Endothelial cell of umbilical vein (primary cell): ENCODE results near the gene MYZAP. TPM values are rescaled to one million over a fixed set of nuclear protein-coding genes. Genes with fewer than 3 reads are reported as not detected.

Experiments used
- BruUV-seq: library from RNA; stranded (reverse); fragments of 400-500 nt; replicated peaks from 2 replicates; lab custom pipeline; 2021; lab: Mats Ljungman, UMichigan
- CTCF ChIA-PET: fragments of 300-600, 350-600 bp; sonication (Branson Sonifier 250); formaldehyde crosslinking; loops from one replicate; lab custom pipeline; 2021; ENCODE audit warnings: antibody characterized with exemption, inconsistent platforms; lab: Charles Lee
- POLR2A ChIA-PET: fragments of 300-600, 350-600 bp; sonication (Branson Sonifier 250); formaldehyde crosslinking; loops from one replicate; lab custom pipeline; 2021; ENCODE audit warnings: antibody characterized with exemption, inconsistent platforms; lab: Charles Lee
- DNase-seq: peaks from one replicate; pipeline ENCODE4 v3.0.0-alpha.2; 2011; ENCODE audit warnings: low read depth, low spot score
- FAIRE-seq: peaks from 2 replicates; lab custom pipeline; 2011; peaks lifted over from hg19 to GRCh38; lab: Jason Lieb, UNC
- H2AFZ ChIP-seq: 2 replicates; pipeline ENCODE4 v1.6.0; 2012; ENCODE audit warnings: low read depth, low read length, control low read depth, inconsistent platforms
- H3K27ac ChIP-seq: 2 replicates; pipeline ENCODE4 v1.5.1; 2011; ENCODE audit warnings: low read depth, mild to moderate bottlenecking, control low read depth, low read length, moderate library complexity; ENCODE audit not compliant: insufficient read depth
- H3K27me3 ChIP-seq, 2 experiments: 2 replicates each; pipeline versions ENCODE4 v1.6.0 to v1.6.1; 2011; ENCODE audit warnings: low read length in 2 of 2, mixed read lengths in 1 of 2; ENCODE audit not compliant: control insufficient read depth in 2 of 2, insufficient read depth in 2 of 2
- H3K36me3 ChIP-seq, 2 experiments: 2 replicates in 1 of 2; 3 replicates in 1 of 2; pipeline ENCODE4 v1.5.1; 2011; ENCODE audit warnings: low read length in 2 of 2, mild to moderate bottlenecking in 1 of 2, moderate library complexity in 1 of 2; ENCODE audit not compliant: control insufficient read depth in 2 of 2, insufficient read depth in 2 of 2; ENCODE audit errors: extremely low read depth in 1 of 2
- H3K4me1 ChIP-seq: 3 replicates; pipeline ENCODE4 v1.5.1; 2011; ENCODE audit warnings: mild to moderate bottlenecking, low read length; ENCODE audit not compliant: control insufficient read depth, insufficient read depth; ENCODE audit errors: extremely low read depth
- H3K4me2 ChIP-seq: 2 replicates; pipeline ENCODE4 v1.6.1; 2011; ENCODE audit warnings: low read length, control low read depth, mixed read lengths; ENCODE audit not compliant: insufficient read depth
- H3K4me3 ChIP-seq, 3 experiments: fragments of 200-600 bp in 1 of 3; sonication (generic), shearing (Covaris generic) in 1 of 3; replicated peaks in 1 of 3; 2 replicates each; pipeline ENCODE4 v1.5.1; 2011 to 2016; ENCODE audit warnings: control low read depth in 3 of 3, low read length in 3 of 3, mild to moderate bottlenecking in 2 of 3, inconsistent platforms in 1 of 3, low read depth in 1 of 3, moderate library complexity in 1 of 3; ENCODE audit not compliant: insufficient read depth in 1 of 3
- H3K79me2 ChIP-seq: 2 replicates; pipeline ENCODE4 v1.6.0; 2012; ENCODE audit warnings: low read length, inconsistent platforms; ENCODE audit not compliant: control insufficient read depth, insufficient read depth
- H3K9ac ChIP-seq: replicated peaks from 2 replicates; pipeline ENCODE3; 2011; ENCODE audit warnings: low read length, control low read depth; ENCODE audit not compliant: insufficient read depth; ENCODE audit errors: extremely low read depth
- H3K9me1 ChIP-seq: replicated peaks from 3 replicates; pipeline ENCODE4 v1.6.0; 2011; ENCODE audit warnings: mild to moderate bottlenecking, low read length; ENCODE audit not compliant: control insufficient read depth, insufficient read depth; ENCODE audit errors: extremely low read depth
- H3K9me3 ChIP-seq: replicated peaks from 2 replicates; pipeline ENCODE4 v1.5.1; 2012; ENCODE audit warnings: low read length, inconsistent platforms; ENCODE audit not compliant: control insufficient read depth, insufficient read depth
- H4K20me1 ChIP-seq: replicated peaks from 2 replicates; pipeline ENCODE3; 2011; ENCODE audit warnings: mild to moderate bottlenecking, low read length; ENCODE audit not compliant: control insufficient read depth, insufficient read depth; ENCODE audit errors: extremely low read depth
- CTCF ChIP-seq, 2 donors: IDR thresholded peaks; 1 replicate in 1 of 2; 2 replicates in 1 of 2; pipeline ENCODE4 v1.5.1; 2011; ENCODE audit warnings: low read length in 2 of 2, mild to moderate bottlenecking in 2 of 2, moderate library complexity in 2 of 2, control low read depth in 1 of 2, inconsistent platforms in 1 of 2, low read depth in 1 of 2; ENCODE audit not compliant: insufficient read depth in 1 of 2; ENCODE audit errors: extremely low read depth in 1 of 2
- EZH2 ChIP-seq: IDR thresholded peaks from 2 replicates; pipeline ENCODE4 v1.6.1; 2012; ENCODE audit warnings: borderline replicate concordance, low read depth, mild to moderate bottlenecking, moderate library complexity, low read length, inconsistent platforms; ENCODE audit not compliant: severe bottlenecking
- FOS ChIP-seq: IDR thresholded peaks from 2 replicates; pipeline ENCODE4 v1.6.1; 2011; ENCODE audit warnings: mild to moderate bottlenecking, low read length, moderate library complexity, borderline replicate concordance; ENCODE audit not compliant: insufficient read depth
- GATA2 ChIP-seq: IDR thresholded peaks from 2 replicates; pipeline ENCODE4 v1.7.0; 2011; ENCODE audit warnings: low read depth, mild to moderate bottlenecking, moderate library complexity, mixed read lengths, low read length; ENCODE audit not compliant: insufficient read length, insufficient read depth
- JUN ChIP-seq: IDR thresholded peaks from 2 replicates; pipeline ENCODE4 v1.6.1; 2011; ENCODE audit warnings: borderline replicate concordance, low read depth; ENCODE audit not compliant: insufficient read length, insufficient read depth
- MAX ChIP-seq: IDR thresholded peaks from 2 replicates; pipeline ENCODE4 v1.6.1; 2011; ENCODE audit not compliant: insufficient read depth, insufficient read length
- MYC ChIP-seq: IDR thresholded peaks from one replicate; pipeline ENCODE4 v1.6.1; 2011; ENCODE audit warnings: mild to moderate bottlenecking, low read depth, low read length
- POLR2A ChIP-seq: IDR thresholded peaks from 2 replicates; pipeline ENCODE4 v1.6.1; 2012; ENCODE audit warnings: low read depth, mild to moderate bottlenecking, control low read depth, low read length
- POLR2AphosphoS5 ChIP-seq: IDR thresholded peaks from 2 replicates; pipeline ENCODE4 v1.6.1; 2012; ENCODE audit warnings: low read depth, mild to moderate bottlenecking, control low read depth, low read length, moderate library complexity; ENCODE audit not compliant: insufficient read depth
- dilution Hi-C: fragments of 300-500 bp; cut with MboI; formaldehyde crosslinking; loops from one replicate; pipeline ENCODE4 v1.15.0; 2019; ENCODE audit warnings: low sequenced_read_pairs; ENCODE audit not compliant: extremely low pct_ligation_motif_present
- intact Hi-C: fragments of 100-400 bp; cut with micrococcal nuclease; formaldehyde crosslinking; loops from one replicate; pipeline ENCODE4 v1.10.0; 2022
- polyA plus RNA-seq, 4 experiments: library from polyadenylated mRNA; depleted of rRNA in 3 of 4; stranded (reverse) in 3 of 4; unstranded in 1 of 4; fragments of >200 nt; gene quantifications; 2 replicates each; pipeline versions ENCODE4 v1.2.1 to v1.2.3, GENCODE V29; 2011 to 2012; ENCODE audit warnings: missing spikeins in 1 of 4
- total RNA-seq: library from RNA; stranded (reverse); gene quantifications from 2 replicates; pipeline ENCODE4 v1.2.3, GENCODE V29; 2021

MYZAP gene
- total and polyA plus RNA-seq, 2 donors (not counting 3 experiments of a cell fraction or from before 2014, with no cell fraction given): 6.3 to 8.1 TPM

- H3K4me3 ChIP-seq: no peak overlapping the region
- no peak overlapping the region for H3K9ac ChIP-seq
- TF ChIP-seq POLR2AphosphoS5 (no peak), JUN (no peak), EZH2 (no peak), POLR2A (no peak), CTCF (IDR thresholded peaks at IDR 0.05; ENCODE audit: extremely low read depth in 1 of 2, insufficient read depth in 1 of 2, low read depth in 1 of 2, low read length in 2 of 2) (no peak), FOS (no peak), MAX (no peak), MYC (no peak), GATA2 (no peak)
- no peaks in the 10 kb centered on the region for H3K9me1 ChIP-seq
- dilution Hi-C loops: no loop called here
- no peak overlapping the region for H3K27ac ChIP-seq
- no peak overlapping the region for H2AFZ ChIP-seq
- intact Hi-C loops: no loop called here
- DNase-seq: no peak
- ChIA-PET CTCF (interaction anchor here (1.0 to 2.4 kb wide), 4 partner anchors 9 to 101 kb away, joined by 3 to 6 read pairs (median 4); no protein-coding TSS in a partner anchor), POLR2A (no interaction called here)
- BruUV-seq: no TSS peak
- H4K20me1 ChIP-seq: no peaks in the 10 kb centered on the region
- no peak overlapping the region for H3K4me2 ChIP-seq
- no peaks in the 10 kb centered on the region for H3K9me3 ChIP-seq
- peaks cover 0 to 6% of the 10 kb centered on the region in 2 experiments for H3K36me3 ChIP-seq
- no peak for FAIRE-seq
- H3K4me1 ChIP-seq: peaks cover under 1% of the 10 kb centered on the region
- no peaks in the 10 kb centered on the region for H3K79me2 ChIP-seq
- no peaks in the 10 kb centered on the region for H3K27me3 ChIP-seq
Observed at GRCh38 chr15:57662091-57662744, 70.5 kb downstream of the MYZAP start.
